Mammary epithelial cell (primary cell): ENCODE results near the gene PYDC1.

ENCODE experiments used
- CTCF ChIP-seq, 2 donors: IDR thresholded peaks in 1 of 2; conservative IDR thresholded peaks in 1 of 2; 2 replicates each; pipeline ENCODE4 v1.5.1; 2011 to 2012; ENCODE audit warnings: inconsistent platforms in 2 of 2, low read length in 2 of 2, mild to moderate bottlenecking in 2 of 2, control low read depth in 1 of 2, low read depth in 1 of 2; ENCODE audit not compliant: insufficient read depth in 1 of 2; ENCODE audit errors: extremely low read depth in 1 of 2
- EZH2 ChIP-seq: IDR thresholded peaks from 2 replicates; pipeline ENCODE4 v1.6.1; 2012; ENCODE audit warnings: low read length, inconsistent platforms, borderline replicate concordance

GRCh38 chr16:31183432-31184428 lies 33.2 kb downstream of the PYDC1 start:
- TF ChIP-seq CTCF (conservative IDR thresholded peaks at IDR 0.05 in 1 of 2, IDR thresholded peaks at IDR 0.05 in 1 of 2; ENCODE audit: extremely low read depth in 1 of 2, insufficient read depth in 1 of 2, low read depth in 1 of 2, low read length in 2 of 2) (no peak), EZH2 (no peak)
